ENCODE measurements around the gene HELZ2.

DNA sequence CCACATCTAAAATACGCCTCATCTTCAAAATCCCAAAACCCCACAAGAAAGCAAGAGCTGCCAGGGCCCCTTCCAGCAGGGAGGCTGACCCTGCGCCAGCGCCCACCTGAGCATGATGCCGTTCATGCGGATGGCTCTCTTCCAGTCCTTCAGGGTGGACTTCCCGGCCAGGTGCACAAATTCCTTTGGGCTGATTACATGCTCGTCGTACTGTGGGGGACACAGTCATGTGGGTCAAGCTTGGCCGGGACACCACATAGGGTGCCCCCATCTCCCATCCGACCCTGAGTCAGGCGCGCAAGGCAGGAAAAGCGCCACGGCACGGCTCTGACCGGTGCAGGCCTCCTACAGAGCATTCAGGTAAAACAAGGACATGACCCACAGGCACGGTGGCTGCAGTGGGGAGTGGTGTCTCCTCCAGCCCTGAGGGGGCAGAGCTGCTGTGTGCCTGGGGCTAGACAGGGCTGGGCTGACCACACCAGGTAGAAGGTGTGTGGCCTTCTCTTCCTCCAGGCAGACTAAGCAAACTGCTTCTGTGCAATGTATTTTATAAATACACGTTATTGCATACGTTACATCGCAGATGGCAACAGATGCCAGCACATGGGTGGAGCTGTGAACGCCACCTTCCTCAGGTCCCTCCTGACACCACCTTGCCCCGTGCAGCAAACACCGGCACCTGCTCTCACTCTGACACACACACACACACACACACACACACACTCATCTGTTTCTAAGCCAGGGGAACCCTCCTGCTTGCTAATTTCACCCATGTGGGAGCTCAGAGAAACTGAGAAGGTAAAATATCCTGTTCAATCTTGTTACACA lies 23.8 kb upstream of the HELZ2 start:
- TF ChIP-seq MAX (IDR thresholded peaks at IDR 0.05; ENCODE audit: low read depth, low read length) (no peak), MYC (IDR thresholded peaks at IDR 0.05; ENCODE audit: insufficient read depth, insufficient read length, insufficient replicate concordance, low read length, severe bottlenecking) (no peak), CREB1 (IDR thresholded peaks at IDR 0.05; ENCODE audit: low read depth) (no peak), BACH1 (IDR thresholded peaks at IDR 0.05; ENCODE audit: borderline replicate concordance) (no peak), TBL1XR1 (IDR thresholded peaks at IDR 0.05; ENCODE audit: low read depth, low read length) (no peak), SP1 (IDR thresholded peaks at IDR 0.05; ENCODE audit: low read depth, low read length) (no peak), YY1 (IDR thresholded peaks at IDR 0.05; ENCODE audit: low read depth, low read length) (no peak)

All from GM12878 (cell line).